ENCODE results near the gene RNF115.
"Not testable (repeated sequence)": the region's sequence is repeated elsewhere in the genome, so short reads cannot be mapped to it uniquely, and the experiment has no call there.

The RNF115 gene

GRCh38 chr1:145823565-145824498, at the start of gene RNF115, which contains the start of gene POLR3C:
TSS of gene RNF115 (minus strand) at chr1:145824095. CDS start at chr1:145823873, 222 bp downstream.
TSS of gene POLR3C (plus strand) at chr1:145824200. CDS start at chr1:145825777, 1,577 bp downstream.
- DNase-seq (ENCODE audit: low spot score): peak; percentile 91

GRCh38 chr1:145871994-145872924, 48.4 kb upstream of the RNF115 start:
- peak; percentile 19 for DNase-seq (ENCODE audit: low spot score)

GRCh38 chr1:145868232-145868631, 44.3 kb upstream of the RNF115 start:
- no peak for DNase-seq (ENCODE audit: low spot score)

GRCh38 chr1:145863282-145864018, 39.6 kb upstream of the RNF115 start:
- DNase-seq (ENCODE audit: low spot score): no peak

- DNase-seq (ENCODE audit: low spot score): peak; percentile 68
Measured at GRCh38 chr1:145859491-145860023, 35.7 kb upstream of the RNF115 start.

GRCh38 chr1:145858901-145859490, 35.1 kb upstream of the RNF115 start, which contains the start of gene PIAS3:
TSS of gene PIAS3 (minus strand) at chr1:145859081. CDS start at chr1:145858990, 91 bp downstream.
- peak; percentile 82 for DNase-seq (ENCODE audit: low spot score)

GRCh38 chr1:145858238-145858900, 34.5 kb upstream of the RNF115 start:
- DNase-seq (ENCODE audit: low spot score): peak; percentile 36

- DNase-seq (ENCODE audit: low spot score): no peak
Measured at GRCh38 chr1:145857170-145857569, 33.3 kb upstream of the RNF115 start.

- DNase-seq (ENCODE audit: low spot score): no peak
Measured at GRCh38 chr1:145855426-145855948, 31.6 kb upstream of the RNF115 start.

- no peak for DNase-seq (ENCODE audit: low spot score)
Measured at GRCh38 chr1:145849356-145850160, 25.7 kb upstream of the RNF115 start.

GRCh38 chr1:145847827-145848226, 23.9 kb upstream of the RNF115 start:
- DNase-seq (ENCODE audit: low spot score): no peak

- DNase-seq (ENCODE audit: low spot score): peak; percentile 24
Measured at GRCh38 chr1:145846201-145846612, 22.3 kb upstream of the RNF115 start.

GRCh38 chr1:145845514-145846161, 21.7 kb upstream of the RNF115 start, which contains the start of gene NUDT17:
TSS of gene NUDT17 (plus strand) at chr1:145845630. CDS start at chr1:145845641, 11 bp downstream.
- peak; percentile 72 for DNase-seq (ENCODE audit: low spot score)

GRCh38 chr1:145845144-145845513, 21.2 kb upstream of the RNF115 start:
- DNase-seq (ENCODE audit: low spot score): no peak

GRCh38 chr1:145843031-145843430, 19.1 kb upstream of the RNF115 start:
- no peak for DNase-seq (ENCODE audit: low spot score)

- DNase-seq (ENCODE audit: low spot score): no peak
Measured at GRCh38 chr1:145837656-145838055, 13.8 kb upstream of the RNF115 start.

- not testable (repeated sequence) for DNase-seq (ENCODE audit: low spot score)
Measured at GRCh38 chr1:145830810-145831209, 6.9 kb upstream of the RNF115 start.

GRCh38 chr1:145828367-145829026, 4.6 kb upstream of the RNF115 start:
- DNase-seq (ENCODE audit: low spot score): no peak
